DOHH2 (cell line): ENCODE results near the gene KCNIP4.

Source experiments
- H3F3A ChIP-seq: fragments of 200-600 bp; sonication (generic), shearing (Covaris generic); 2 replicates; pipeline ENCODE4 v1.6.0; 2016; ENCODE audit warnings: antibody characterized with exemption, mild to moderate bottlenecking; ENCODE audit not compliant: control insufficient read depth, insufficient read depth
- H3K27ac ChIP-seq: fragments of 200-600 bp; sonication (generic); 2 replicates; pipeline ENCODE4 v1.5.1; 2014; ENCODE audit warnings: low read depth, mild to moderate bottlenecking, low read length, moderate library complexity
- H3K27me3 ChIP-seq: fragments of 200-600 bp; sonication (generic); 2 replicates; pipeline ENCODE4 v1.6.1; 2014; ENCODE audit warnings: mild to moderate bottlenecking, low read length, mixed read lengths; ENCODE audit not compliant: control insufficient read depth
- H3K36me3 ChIP-seq: fragments of 200-600 bp; sonication (generic); 2 replicates; pipeline ENCODE4 v1.6.1; 2014; ENCODE audit warnings: mild to moderate bottlenecking, low read length, moderate library complexity, mixed read lengths; ENCODE audit not compliant: control insufficient read depth
- H3K4me1 ChIP-seq: fragments of 200-600 bp; sonication (generic); 2 replicates; pipeline ENCODE4 v1.6.1; 2014; ENCODE audit warnings: mild to moderate bottlenecking, low read length, mixed read lengths; ENCODE audit not compliant: control insufficient read depth
- H3K4me2 ChIP-seq: fragments of 200-600 bp; sonication (generic); 2 replicates; pipeline ENCODE4 v1.6.0; 2014; ENCODE audit warnings: mild to moderate bottlenecking, low read length, moderate library complexity
- H3K4me3 ChIP-seq: fragments of 200-600 bp; sonication (generic); 2 replicates; pipeline ENCODE4 v1.5.1; 2014; ENCODE audit warnings: mild to moderate bottlenecking, low read length, mixed read lengths
- H3K79me2 ChIP-seq: fragments of 200-600 bp; sonication (generic); 2 replicates; pipeline ENCODE4 v1.6.1; 2014; ENCODE audit warnings: mild to moderate bottlenecking, low read length, mixed read lengths; ENCODE audit not compliant: control insufficient read depth
- H3K9me2 ChIP-seq: fragments of 200-600 bp; sonication (generic); replicated peaks from 2 replicates; pipeline ENCODE4 v1.6.1; 2014; ENCODE audit warnings: mild to moderate bottlenecking, low read length, mixed read lengths; ENCODE audit not compliant: control insufficient read depth
- H3K9me3 ChIP-seq: fragments of 200-600 bp; sonication (generic); 2 replicates; pipeline ENCODE4 v1.6.1; 2014; ENCODE audit warnings: antibody characterized with exemption, low read length, mixed read lengths; ENCODE audit not compliant: control insufficient read depth, insufficient read depth
- H4K20me1 ChIP-seq: fragments of 200-600 bp; sonication (generic); 2 replicates; pipeline ENCODE4 v1.6.0; 2014; ENCODE audit warnings: low read depth, mild to moderate bottlenecking, antibody characterized with exemption, low read length, moderate library complexity; ENCODE audit not compliant: control insufficient read depth, insufficient read depth
- EZH2phosphoT487 ChIP-seq: fragments of 200-600 bp; sonication (generic); IDR thresholded peaks from 2 replicates; pipeline ENCODE4 v1.6.1; 2017; ENCODE audit warnings: borderline replicate concordance, mild to moderate bottlenecking, antibody characterized with exemption, low read length, moderate library complexity, mixed read lengths
- TF ChIP-seq, protein P1 (sequence below): fragments of 200-600 bp; sonication (generic); IDR thresholded peaks from one replicate; pipeline ENCODE4 v1.5.1; 2014; ENCODE audit warnings: antibody characterized with exemption, mild to moderate bottlenecking, low read depth, low read length; ENCODE audit not compliant: poor library complexity, severe bottlenecking

The KCNIP4 gene

DNA sequence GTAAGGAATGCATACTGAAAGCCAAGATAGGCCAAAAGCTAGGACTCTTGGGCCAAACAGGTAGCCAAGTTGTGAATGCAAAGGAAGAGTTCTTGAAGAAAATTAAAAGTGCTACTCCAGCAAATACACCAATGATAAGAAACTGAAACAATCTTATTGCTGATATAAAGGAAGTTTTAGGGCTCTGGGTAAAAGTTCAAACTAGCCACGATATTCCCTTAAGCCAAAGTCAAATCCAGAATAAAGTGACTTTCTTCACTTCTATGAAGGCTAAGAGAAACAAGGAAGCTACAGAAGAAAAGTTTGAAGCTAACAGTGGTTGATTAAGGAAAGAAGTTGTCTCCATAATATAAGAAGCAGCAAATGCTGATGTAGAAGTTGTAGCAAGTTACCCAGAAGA is 850.7 kb downstream of the KCNIP4 start:
- Histone ChIP-seq H3K4me3 (no peak overlapping the region), H3K9me3 (no peaks in the 10 kb centered on the region)
- TF ChIP-seq EZH2phosphoT487 = no peak
- TF ChIP-seq, protein P1, sequence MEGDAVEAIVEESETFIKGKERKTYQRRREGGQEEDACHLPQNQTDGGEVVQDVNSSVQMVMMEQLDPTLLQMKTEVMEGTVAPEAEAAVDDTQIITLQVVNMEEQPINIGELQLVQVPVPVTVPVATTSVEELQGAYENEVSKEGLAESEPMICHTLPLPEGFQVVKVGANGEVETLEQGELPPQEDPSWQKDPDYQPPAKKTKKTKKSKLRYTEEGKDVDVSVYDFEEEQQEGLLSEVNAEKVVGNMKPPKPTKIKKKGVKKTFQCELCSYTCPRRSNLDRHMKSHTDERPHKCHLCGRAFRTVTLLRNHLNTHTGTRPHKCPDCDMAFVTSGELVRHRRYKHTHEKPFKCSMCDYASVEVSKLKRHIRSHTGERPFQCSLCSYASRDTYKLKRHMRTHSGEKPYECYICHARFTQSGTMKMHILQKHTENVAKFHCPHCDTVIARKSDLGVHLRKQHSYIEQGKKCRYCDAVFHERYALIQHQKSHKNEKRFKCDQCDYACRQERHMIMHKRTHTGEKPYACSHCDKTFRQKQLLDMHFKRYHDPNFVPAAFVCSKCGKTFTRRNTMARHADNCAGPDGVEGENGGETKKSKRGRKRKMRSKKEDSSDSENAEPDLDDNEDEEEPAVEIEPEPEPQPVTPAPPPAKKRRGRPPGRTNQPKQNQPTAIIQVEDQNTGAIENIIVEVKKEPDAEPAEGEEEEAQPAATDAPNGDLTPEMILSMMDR = no peak

DNA sequence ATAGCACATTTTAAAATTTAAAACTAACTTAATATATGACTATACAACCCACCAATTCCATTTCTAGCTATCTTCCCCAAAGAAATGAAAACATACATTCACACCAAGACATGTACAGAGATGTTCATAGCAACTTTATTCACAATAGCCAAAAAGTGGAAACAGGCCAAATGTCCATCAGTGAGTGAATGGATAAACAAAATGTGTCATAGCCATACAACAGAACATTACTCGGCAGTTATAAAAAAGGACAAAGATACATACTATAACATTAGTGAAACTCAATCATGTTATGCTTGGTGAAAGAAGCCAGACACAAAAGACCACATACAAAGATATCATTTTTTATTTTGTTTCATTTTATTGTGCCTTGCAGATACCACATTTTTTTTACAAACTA is 851.5 kb downstream of the KCNIP4 start:
- Histone ChIP-seq H3K27ac (no peak overlapping the region), H3K79me2 (no peaks in the 10 kb centered on the region), H3K4me3 (no peak overlapping the region), H3K4me2 (no peak overlapping the region), H3K4me1 (no peaks in the 10 kb centered on the region), H3K27me3 (no peaks in the 10 kb centered on the region), H3F3A (no peaks in the 10 kb centered on the region), H3K9me3 (no peaks in the 10 kb centered on the region), H3K36me3 (no peaks in the 10 kb centered on the region), H3K9me2 (no peaks in the 10 kb centered on the region), H4K20me1 (no peaks in the 10 kb centered on the region)
- TF ChIP-seq EZH2phosphoT487 = no peak
- TF ChIP-seq, protein P1 = no peak

More for the DNA sequence above, 850.7 kb downstream of the KCNIP4 start:
- Histone ChIP-seq H3K4me2 (no peak overlapping the region), H3K9me2 (no peaks in the 10 kb centered on the region), H3K27ac (no peak overlapping the region), H4K20me1 (no peaks in the 10 kb centered on the region), H3K27me3 (no peaks in the 10 kb centered on the region), H3K79me2 (no peaks in the 10 kb centered on the region), H3F3A (no peaks in the 10 kb centered on the region), H3K36me3 (no peaks in the 10 kb centered on the region), H3K4me1 (no peaks in the 10 kb centered on the region)

DNA sequence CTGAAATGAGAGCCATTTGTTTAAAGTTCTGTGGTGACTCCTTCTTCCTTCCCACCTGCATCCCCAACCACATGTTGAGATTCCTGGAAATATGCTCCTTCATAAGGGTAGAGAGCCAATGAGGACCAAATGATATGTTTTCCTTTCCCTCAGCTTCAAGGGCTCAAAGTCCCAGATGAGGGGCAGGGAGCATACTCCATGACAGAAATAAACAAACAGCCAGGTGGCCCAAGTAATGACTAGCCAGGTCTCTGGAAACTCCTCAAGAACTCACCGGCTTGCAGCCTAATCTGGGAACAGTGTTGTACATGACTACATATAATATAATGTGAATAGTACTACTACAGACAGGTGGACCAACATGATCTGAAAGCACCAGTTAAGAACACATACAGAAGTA is 856.0 kb downstream of the KCNIP4 start:
- no peak overlapping the region for H3K4me3 ChIP-seq
- H3K4me1 ChIP-seq = no peaks in the 10 kb centered on the region
- H4K20me1 ChIP-seq = no peaks in the 10 kb centered on the region
- no peaks in the 10 kb centered on the region for H3K36me3 ChIP-seq
- no peaks in the 10 kb centered on the region for H3K27me3 ChIP-seq
- TF ChIP-seq, protein P1 = no peak
- no peak for TF ChIP-seq EZH2phosphoT487
- no peak overlapping the region for H3K4me2 ChIP-seq
- no peaks in the 10 kb centered on the region for H3K9me3 ChIP-seq
- H3F3A ChIP-seq = no peaks in the 10 kb centered on the region
- H3K79me2 ChIP-seq = no peaks in the 10 kb centered on the region
- no peak overlapping the region for H3K27ac ChIP-seq
- H3K9me2 ChIP-seq = no peaks in the 10 kb centered on the region

GRCh38 chr4:21090094-21090666 is 858.4 kb downstream of the KCNIP4 start:
- Histone ChIP-seq H3K9me3 (no peaks in the 10 kb centered on the region), H4K20me1 (no peaks in the 10 kb centered on the region), H3K9me2 (no peaks in the 10 kb centered on the region), H3F3A (no peaks in the 10 kb centered on the region), H3K4me3 (no peak overlapping the region), H3K27me3 (no peaks in the 10 kb centered on the region), H3K4me2 (no peak overlapping the region), H3K4me1 (no peaks in the 10 kb centered on the region), H3K27ac (no peak overlapping the region), H3K79me2 (no peaks in the 10 kb centered on the region), H3K36me3 (no peaks in the 10 kb centered on the region)
- TF ChIP-seq, protein P1 = no peak
- no peak for TF ChIP-seq EZH2phosphoT487
